Activated CD8-positive, alpha-beta T cell treated with anti-CD3 and anti-CD28 coated beads for 36 hours (primary cell): ENCODE data around the gene DKK1. TPM values are rescaled to one million over a fixed set of nuclear protein-coding genes. Genes with fewer than 3 reads are reported as not detected.

Experiments
- ATAC-seq: fragments of 200-7000 bp; cut with Tn5 transposase; one replicate; pipeline ENCODE4 v1.10.0; 2021; ENCODE audit warnings: mild to moderate bottlenecking, moderate library complexity
- CTCF ChIA-PET: fragments of 350-600 bp; sonication (Branson Sonifier 250); formaldehyde crosslinking; loops from one replicate; lab custom pipeline; 2021; ENCODE audit warnings: antibody characterized with exemption; lab: Charles Lee
- POLR2A ChIA-PET: fragments of 350-600 bp; sonication (Branson Sonifier 250); formaldehyde crosslinking; loops from one replicate; lab custom pipeline; 2021; ENCODE audit warnings: antibody characterized with exemption; lab: Charles Lee
- DNase-seq: peaks from one replicate; pipeline ENCODE4 v3.0.0-alpha.2; 2020
- H3K27ac Mint-ChIP-seq: one replicate; pipeline ENCODE4 v1.8.0; 2021; ENCODE audit warnings: mild to moderate bottlenecking, mixed read lengths
- H3K27me3 Mint-ChIP-seq: one replicate; pipeline ENCODE4 v1.8.0; 2021; ENCODE audit warnings: mixed read lengths
- H3K36me3 Mint-ChIP-seq: one replicate; pipeline ENCODE4 v1.8.0; 2021; ENCODE audit warnings: low read depth, mixed read lengths
- H3K4me1 Mint-ChIP-seq: one replicate; pipeline ENCODE4 v1.8.0; 2021; ENCODE audit warnings: low read depth, mixed read lengths
- H3K4me3 Mint-ChIP-seq: one replicate; pipeline ENCODE4 v1.8.0; 2021; ENCODE audit warnings: mild to moderate bottlenecking, moderate library complexity, mixed read lengths
- H3K9me3 Mint-ChIP-seq: one replicate; pipeline ENCODE4 v1.8.0; 2021; ENCODE audit warnings: mixed read lengths
- intact Hi-C: fragments of 100-400 bp; cut with micrococcal nuclease; formaldehyde crosslinking; loops from one replicate; pipeline ENCODE4 v1.10.0; 2022
- total RNA-seq, 2 experiments: library from RNA; stranded (reverse); gene quantifications; one replicate each; pipeline ENCODE4 v1.2.3, GENCODE V29; 2021
- TF ChIP-seq, protein P1 (sequence below): fragments of 200-600 bp; IDR thresholded peaks from one replicate; pipeline ENCODE4 v1.8.0; 2022; ENCODE audit warnings: antibody characterized with exemption, mild to moderate bottlenecking

The DKK1 gene
- total RNA-seq, 2 experiments from 2014 or later, result not detected

DNA sequence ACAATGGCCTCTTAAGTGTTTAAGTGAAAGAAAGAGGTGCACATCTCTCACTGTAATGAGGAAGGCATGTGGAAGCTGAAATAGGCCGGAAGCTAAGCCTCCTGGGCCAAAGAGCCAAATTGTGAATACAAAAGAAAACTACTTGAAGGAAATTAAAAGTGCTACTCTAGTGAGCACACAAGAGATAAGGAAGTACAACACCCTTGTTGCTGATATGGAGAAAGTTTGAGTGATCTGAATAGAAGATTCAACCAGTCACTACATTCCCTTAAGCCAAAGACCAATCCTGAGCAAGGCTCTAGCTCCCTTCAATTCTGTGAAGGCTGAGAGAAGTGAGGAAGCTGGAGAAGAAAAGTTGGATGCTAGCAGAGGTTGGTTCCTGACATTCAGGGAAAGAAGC is 8.2 kb downstream of the DKK1 start:
- Mint-ChIP-seq H3K4me1 (no peaks in the 10 kb centered on the region), H3K27ac (no peak overlapping the region), H3K9me3 (no peaks in the 10 kb centered on the region), H3K4me3 (no peak overlapping the region), H3K27me3 (no peaks in the 10 kb centered on the region), H3K36me3 (no peaks in the 10 kb centered on the region)
- ATAC-seq, result no peak
- intact Hi-C loops, result no loop called here
- ChIA-PET POLR2A (no interaction called here), CTCF (no interaction called here)
- TF ChIP-seq, protein P1, sequence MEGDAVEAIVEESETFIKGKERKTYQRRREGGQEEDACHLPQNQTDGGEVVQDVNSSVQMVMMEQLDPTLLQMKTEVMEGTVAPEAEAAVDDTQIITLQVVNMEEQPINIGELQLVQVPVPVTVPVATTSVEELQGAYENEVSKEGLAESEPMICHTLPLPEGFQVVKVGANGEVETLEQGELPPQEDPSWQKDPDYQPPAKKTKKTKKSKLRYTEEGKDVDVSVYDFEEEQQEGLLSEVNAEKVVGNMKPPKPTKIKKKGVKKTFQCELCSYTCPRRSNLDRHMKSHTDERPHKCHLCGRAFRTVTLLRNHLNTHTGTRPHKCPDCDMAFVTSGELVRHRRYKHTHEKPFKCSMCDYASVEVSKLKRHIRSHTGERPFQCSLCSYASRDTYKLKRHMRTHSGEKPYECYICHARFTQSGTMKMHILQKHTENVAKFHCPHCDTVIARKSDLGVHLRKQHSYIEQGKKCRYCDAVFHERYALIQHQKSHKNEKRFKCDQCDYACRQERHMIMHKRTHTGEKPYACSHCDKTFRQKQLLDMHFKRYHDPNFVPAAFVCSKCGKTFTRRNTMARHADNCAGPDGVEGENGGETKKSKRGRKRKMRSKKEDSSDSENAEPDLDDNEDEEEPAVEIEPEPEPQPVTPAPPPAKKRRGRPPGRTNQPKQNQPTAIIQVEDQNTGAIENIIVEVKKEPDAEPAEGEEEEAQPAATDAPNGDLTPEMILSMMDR, result no peak
- DNase-seq, result no peak

DNA sequence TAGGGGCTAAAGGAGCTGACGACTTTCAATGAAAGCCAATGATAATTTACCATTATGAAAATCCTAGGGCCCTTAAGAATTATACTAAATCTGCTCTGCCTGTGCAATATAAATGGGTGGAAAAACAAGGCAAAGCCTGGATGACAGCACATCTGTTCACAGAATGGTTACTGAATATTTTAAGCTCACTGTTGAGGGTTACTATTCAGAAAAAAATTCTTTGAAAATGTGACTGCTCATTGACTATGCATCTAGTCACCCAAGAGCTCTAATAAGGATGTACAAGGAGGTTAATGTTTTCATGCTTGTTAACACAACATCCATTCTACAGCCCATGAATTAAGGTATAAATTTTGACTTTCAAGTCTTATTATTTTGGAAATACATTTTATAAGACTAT is 8.9 kb downstream of the DKK1 start:
- H3K9me3 Mint-ChIP-seq, result no peaks in the 10 kb centered on the region
- no peak overlapping the region for H3K4me3 Mint-ChIP-seq
- H3K4me1 Mint-ChIP-seq, result no peaks in the 10 kb centered on the region
- TF ChIP-seq, protein P1, result no peak
- no peaks in the 10 kb centered on the region for H3K27me3 Mint-ChIP-seq
- CTCF ChIA-PET, result no interaction called here
- no peaks in the 10 kb centered on the region for H3K36me3 Mint-ChIP-seq
- ATAC-seq (no peak), DNase-seq (no peak)
- POLR2A ChIA-PET, result no interaction called here
- H3K27ac Mint-ChIP-seq, result no peak overlapping the region
- intact Hi-C loops, result no loop called here

DNA sequence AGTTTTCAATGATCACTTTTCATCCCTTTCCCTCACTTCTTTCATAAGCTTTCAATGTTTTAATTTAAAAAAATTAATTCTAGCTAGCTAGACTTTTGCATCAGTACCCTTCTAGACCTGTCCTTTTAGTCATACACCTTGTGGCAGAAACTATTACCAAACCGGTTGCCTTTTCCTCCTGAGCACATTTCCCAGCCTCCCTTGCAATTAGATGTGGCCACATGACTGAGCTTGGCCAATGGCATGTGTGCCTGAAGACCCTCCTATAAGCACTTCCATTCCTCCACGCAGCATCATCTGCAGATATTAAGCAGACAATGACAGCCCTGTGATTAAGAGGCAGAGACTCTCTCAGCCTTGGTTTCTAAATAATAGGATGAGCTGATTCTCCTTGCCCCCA is 12.3 kb downstream of the DKK1 start:
- ChIA-PET CTCF (no interaction called here), POLR2A (no interaction called here)
- no peaks in the 10 kb centered on the region for H3K9me3 Mint-ChIP-seq
- TF ChIP-seq, protein P1, result no peak
- intact Hi-C loops, result no loop called here
- H3K27me3 Mint-ChIP-seq, result no peaks in the 10 kb centered on the region
- DNase-seq (no peak), ATAC-seq (no peak)
- H3K36me3 Mint-ChIP-seq, result no peaks in the 10 kb centered on the region
- H3K4me1 Mint-ChIP-seq, result no peaks in the 10 kb centered on the region
- H3K27ac Mint-ChIP-seq, result no peak overlapping the region
- no peak overlapping the region for H3K4me3 Mint-ChIP-seq

DNA sequence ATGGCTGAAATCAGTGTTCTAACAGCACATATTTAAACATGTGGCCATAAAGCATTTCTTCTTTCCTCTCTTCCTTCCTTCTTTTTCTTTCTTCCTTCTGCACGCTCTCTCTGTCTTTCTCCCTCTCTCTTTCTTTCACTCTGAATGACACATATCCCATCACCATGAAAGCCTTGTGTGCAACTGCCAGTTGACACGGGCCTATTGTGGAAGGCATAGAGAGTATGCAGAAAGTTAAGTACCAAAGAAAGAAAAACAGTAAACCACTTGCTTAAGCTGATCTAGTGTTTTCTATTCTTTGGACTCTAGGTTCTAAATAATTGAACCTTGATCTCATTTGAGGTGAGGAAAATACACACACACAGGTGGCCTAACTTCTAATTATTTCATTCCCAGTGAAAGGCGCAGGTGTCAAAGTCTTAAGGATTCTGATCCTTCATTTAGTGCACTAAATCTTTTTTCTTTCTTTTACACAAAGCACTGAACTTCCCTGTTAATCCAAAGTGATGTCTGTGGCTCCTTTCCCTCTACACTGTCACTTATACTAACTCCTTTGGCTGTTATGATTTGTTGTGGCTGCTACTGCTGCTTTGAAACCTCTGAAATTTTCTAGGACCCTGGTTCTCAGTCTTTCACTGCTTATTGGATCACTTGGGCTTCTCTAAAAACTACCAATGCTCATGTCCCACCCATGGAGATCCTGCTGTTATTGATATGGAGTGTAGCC is 17.7 kb downstream of the DKK1 start:
- DNase-seq (no peak), ATAC-seq (no peak)
- Mint-ChIP-seq H3K4me3 (no peak overlapping the region), H3K36me3 (no peaks in the 10 kb centered on the region), H3K27me3 (no peaks in the 10 kb centered on the region), H3K27ac (no peak overlapping the region), H3K9me3 (no peaks in the 10 kb centered on the region), H3K4me1 (no peaks in the 10 kb centered on the region)
- POLR2A ChIA-PET, result no interaction called here
- TF ChIP-seq, protein P1, result no peak
- CTCF ChIA-PET, result no interaction called here
- intact Hi-C loops, result no loop called here

DNA sequence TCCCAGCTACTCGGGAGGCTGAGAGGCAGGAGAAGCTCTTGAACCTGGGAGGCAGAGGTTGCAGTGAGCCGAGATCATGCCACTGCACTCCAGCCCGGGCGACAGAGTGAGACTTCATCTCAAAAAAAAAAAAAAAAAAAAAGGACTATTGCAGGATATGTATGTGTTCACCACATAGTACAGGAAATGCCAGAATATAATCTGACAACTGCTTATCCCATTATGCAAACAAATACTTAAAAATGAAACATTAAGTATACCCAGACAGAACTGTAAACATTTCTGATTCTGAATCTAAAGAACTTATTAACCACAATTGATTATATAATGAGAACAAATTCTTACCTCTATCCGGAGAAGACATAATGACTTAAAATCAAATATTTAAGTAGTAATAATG is 18.7 kb downstream of the DKK1 start:
- DNase-seq, result no peak
- TF ChIP-seq, protein P1, result no peak
- Mint-ChIP-seq H3K9me3 (no peaks in the 10 kb centered on the region), H3K4me1 (no peaks in the 10 kb centered on the region), H3K27me3 (no peaks in the 10 kb centered on the region), H3K36me3 (no peaks in the 10 kb centered on the region), H3K27ac (no peak overlapping the region), H3K4me3 (no peak overlapping the region)
- intact Hi-C loops, result no loop called here
- ChIA-PET POLR2A (no interaction called here), CTCF (no interaction called here)
- ATAC-seq, result no peak
